Thoracic aorta endothelial cell (primary cell): ENCODE measurements around the gene PRSS50. TPM values are rescaled to one million over a fixed set of nuclear protein-coding genes. Genes with fewer than 3 reads are reported as not detected.

Experiments used
- small RNA-seq: library from RNA; depleted of rRNA; stranded (forward); fragments of <200 nt; gene quantifications from one replicate; pipeline ENCODE3, GENCODE V24; 2012
- total RNA-seq: library from RNA; depleted of rRNA; stranded (reverse); fragments of >200 nt; gene quantifications from 2 replicates; pipeline ENCODE4 v1.2.3, GENCODE V29; 2012

The PRSS50 gene
- total RNA-seq = not detected in 2 replicates

DNA sequence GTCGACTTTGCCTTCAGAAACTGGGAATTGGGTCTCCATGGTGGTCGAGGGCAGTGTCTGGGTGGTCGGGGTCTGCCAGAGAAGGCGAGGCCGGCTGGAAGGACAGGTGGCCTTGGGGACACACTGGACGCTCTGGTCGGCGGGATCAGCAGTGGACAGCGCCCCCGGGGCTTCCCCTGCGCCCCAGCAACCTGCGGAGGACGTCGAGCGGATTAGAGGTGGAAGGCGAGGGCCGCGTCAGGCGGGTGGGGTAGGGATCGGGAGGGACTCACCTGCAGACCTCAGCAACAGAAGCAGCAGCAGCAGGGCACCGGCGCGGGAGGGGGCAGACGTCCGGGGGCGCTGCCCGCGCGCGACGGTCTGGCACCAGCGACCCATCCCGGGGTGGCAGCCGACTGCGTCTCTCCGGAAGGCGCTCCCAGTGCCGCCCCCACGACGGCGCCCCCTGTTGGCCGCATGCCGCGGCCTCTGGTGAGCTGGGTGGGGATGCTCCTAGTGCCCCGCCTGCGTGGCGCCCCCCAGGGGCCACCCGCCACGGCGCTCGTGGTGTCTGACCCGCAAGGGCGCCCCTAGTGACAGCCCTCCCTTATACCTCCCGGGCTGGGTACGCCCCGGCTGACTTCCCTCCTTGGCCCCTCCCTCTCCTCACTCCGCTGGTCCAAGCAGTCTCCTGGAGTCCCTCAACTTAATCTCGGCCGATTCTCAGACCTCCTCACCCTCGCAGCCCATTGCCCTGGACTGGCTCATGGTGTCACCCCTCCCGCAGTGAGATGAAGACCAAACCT, at the start of gene PRSS50:
Gene PRSS50, minus strand, starts transcription at position 423 of the 785 bp plus-strand sequence. Its CDS starts 45 bp downstream, at position 378.

DNA sequence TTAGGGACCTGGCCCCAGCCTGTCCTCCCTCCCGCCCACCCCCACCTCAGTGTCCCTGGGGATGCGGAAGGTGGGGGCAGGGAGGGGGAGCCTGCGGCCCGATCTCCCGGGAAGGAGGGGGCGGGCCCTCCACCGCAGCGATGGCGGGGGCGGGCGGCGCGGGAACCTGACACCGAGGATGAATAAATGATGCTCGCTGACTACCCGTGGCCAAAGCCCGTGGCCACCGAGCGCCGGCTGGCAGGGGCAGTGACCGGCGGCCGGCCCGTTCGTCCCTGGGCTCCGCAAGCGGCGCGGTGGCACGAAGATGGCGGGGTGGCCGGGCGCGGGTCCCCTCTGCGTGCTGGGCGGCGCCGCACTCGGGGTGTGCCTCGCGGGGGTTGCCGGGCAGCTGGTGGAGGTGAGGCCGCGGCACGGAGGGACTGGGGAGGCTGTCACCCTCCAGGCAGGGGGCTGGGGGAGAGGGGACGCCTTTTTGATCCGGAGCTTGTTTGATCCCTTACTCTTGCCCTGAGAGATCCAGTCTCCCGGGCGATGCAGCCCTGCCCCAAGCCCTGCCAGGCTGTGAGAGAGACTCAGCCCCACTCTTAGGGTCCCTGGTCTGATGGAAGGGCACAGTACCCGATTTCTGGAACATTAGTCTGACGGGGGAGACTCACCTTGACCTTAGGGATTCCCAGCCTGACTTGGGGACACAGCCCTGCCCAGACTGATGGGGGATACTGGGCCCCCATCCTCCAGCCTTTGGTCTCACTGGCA, 16.3 kb downstream of the PRSS50 start, which contains the start of gene TMIE:
Gene TMIE, plus strand, starts transcription at position 212 of the 759 bp plus-strand sequence. Its CDS starts 96 bp downstream, at position 308.

DNA sequence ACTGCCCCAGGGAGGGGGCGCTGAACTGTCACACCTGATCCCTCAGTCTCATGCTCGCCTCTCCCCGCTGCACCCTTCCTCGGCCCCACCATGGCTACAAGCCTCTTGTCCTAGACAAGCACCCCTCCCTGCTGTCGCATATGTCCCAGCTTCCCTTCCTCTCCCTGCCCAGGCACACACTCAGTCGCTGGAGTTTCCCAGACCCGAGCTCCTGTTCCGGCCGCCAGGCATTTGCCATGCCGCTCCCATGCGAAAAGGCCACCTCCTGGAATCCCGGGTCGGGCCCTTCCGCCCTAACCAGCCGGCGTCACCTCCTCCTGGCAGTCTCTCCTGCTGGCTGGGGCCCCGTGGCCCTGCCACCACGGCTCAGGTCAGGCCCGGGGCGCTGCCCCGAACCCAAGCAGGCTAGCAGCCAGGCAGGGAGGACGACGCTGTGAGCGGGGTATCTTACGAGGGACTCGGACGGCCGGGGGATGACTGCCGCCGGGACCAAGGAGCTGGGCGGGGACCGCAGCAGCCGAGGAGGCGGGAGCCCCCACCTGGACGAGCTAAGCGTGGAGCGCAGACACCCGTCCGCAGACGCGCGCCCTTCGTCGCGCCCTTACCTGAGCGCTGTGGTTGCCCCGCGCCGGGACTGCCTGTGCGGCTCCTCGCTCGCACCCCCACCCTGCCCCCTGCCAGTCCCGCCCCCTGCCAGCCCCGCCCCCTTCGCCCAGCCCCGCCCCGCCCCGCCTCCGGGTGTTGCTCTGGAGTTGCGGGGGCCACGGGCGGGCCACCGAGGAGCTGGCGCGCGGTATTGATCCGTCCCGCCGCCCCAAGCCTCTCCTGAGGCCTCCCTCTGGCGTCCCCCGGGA, 24.4 kb downstream of the PRSS50 start, which contains the start of gene ALS2CL:
Gene ALS2CL, minus strand, starts transcription at position 642 of the 854 bp plus-strand sequence. CDS start 4,239 bp downstream, outside the sequence.

Small RNAs within 50 kb of the gene (small RNA-seq; reads per million reads assigned to genes)
- not detected for gene PRSS45

Other genes starting within 250 kb of the PRSS50 start
- gene RTP3, start 219.9 kb downstream of the PRSS50 start, total RNA-seq = not detected in 2 replicates
- 0.13 and 0.14 TPM in 2 replicates for gene LRRC2, start 151.6 kb downstream of the PRSS50 start, total RNA-seq
- not detected in 2 replicates for gene FAM240A, start 105.3 kb downstream of the PRSS50 start, total RNA-seq
- 5.3 and 8.5 TPM in 2 replicates for gene ALS2CL, start 24.2 kb downstream of the PRSS50 start, total RNA-seq
- gene TMIE, start 16.5 kb downstream of the PRSS50 start, total RNA-seq = 0.13 and 0.36 TPM in 2 replicates
- gene MYL3, start 145.6 kb upstream of the PRSS50 start, total RNA-seq = not detected in 2 replicates
- gene PTH1R, start 159.9 kb upstream of the PRSS50 start, total RNA-seq = 0.36 TPM in 1 of 2 replicates, not detected in the other